ENCODE data around the gene KEAP1. TPM values are rescaled to one million over a fixed set of nuclear protein-coding genes. Genes with fewer than 3 reads are reported as not detected.

KEAP1 gene
- total RNA-seq, 1 donor from 2014 or later, result 71.2 TPM

DNA sequence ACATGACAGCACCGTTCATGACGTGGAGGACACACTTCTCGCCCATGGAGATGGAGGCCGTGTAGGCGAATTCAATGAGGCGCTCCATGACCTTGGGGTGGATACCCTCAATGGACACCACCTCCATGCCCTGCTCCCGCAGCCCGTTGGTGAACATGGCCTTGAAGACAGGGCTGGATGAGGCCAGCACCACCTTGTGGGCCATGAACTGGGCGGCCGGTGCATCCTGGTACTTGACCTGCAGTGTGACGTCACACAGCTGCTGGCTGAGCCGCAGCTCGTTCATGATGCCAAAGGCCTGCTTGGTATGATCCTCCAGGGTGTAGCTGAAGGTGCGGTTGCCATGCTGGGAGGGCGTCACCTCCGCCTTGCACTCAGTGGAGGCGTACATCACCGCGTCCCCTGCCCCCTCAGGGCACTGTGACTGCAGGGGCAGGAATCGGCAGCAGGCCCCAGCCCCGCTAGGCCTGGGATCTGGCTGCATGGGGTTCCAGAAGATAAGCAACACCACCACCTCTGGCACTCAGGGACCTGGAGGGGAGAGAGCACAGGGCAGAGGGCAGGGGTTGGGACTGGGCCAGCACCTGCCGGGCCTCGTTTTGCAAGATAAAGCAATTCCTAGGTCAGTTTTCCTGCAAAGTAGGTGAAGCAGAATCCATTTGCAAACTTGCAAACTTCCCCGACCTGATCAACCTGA is 3.5 kb downstream of the KEAP1 start:
- Mint-ChIP-seq H3K27ac (peak overlapping the region; percentile 74), H3K4me3 (peak overlapping the region; percentile 78)
- DNase-seq (ENCODE audit: extremely low spot score, unreplicated experiment), result no peak

GRCh38 chr19:10497371-10497770 is 5.8 kb downstream of the KEAP1 start:
- H3K36me3 Mint-ChIP-seq, result peaks cover 4% of the 10 kb centered on the region

More for the DNA sequence above, 3.5 kb downstream of the KEAP1 start:
- H3K36me3 Mint-ChIP-seq, result peaks cover 4% of the 10 kb centered on the region
- TF ChIP-seq CTCF (conservative IDR thresholded peaks at IDR 0.05), result no peak
- H3K4me1 Mint-ChIP-seq (ENCODE audit: unreplicated experiment), result peaks cover 12% of the 10 kb centered on the region
- H3K9me3 Mint-ChIP-seq, result no peaks in the 10 kb centered on the region
- no peaks in the 10 kb centered on the region for H3K27me3 Mint-ChIP-seq

GRCh38 chr19:10491472-10492047 is 11.6 kb downstream of the KEAP1 start:
- peaks cover 5% of the 10 kb centered on the region for H3K36me3 Mint-ChIP-seq
- H3K4me3 Mint-ChIP-seq, result no peak overlapping the region
- H3K27ac Mint-ChIP-seq, result no peak overlapping the region
- no peaks in the 10 kb centered on the region for H3K9me3 Mint-ChIP-seq
- H3K27me3 Mint-ChIP-seq, result no peaks in the 10 kb centered on the region
- TF ChIP-seq CTCF (conservative IDR thresholded peaks at IDR 0.05), result no peak
- H3K4me1 Mint-ChIP-seq (ENCODE audit: unreplicated experiment), result no peaks in the 10 kb centered on the region
- DNase-seq (ENCODE audit: extremely low spot score, unreplicated experiment), result no peak

More at GRCh38 chr19:10497371-10497770, 5.8 kb downstream of the KEAP1 start:
- no peak overlapping the region for H3K27ac Mint-ChIP-seq
- no peak overlapping the region for H3K4me3 Mint-ChIP-seq
- no peak for TF ChIP-seq CTCF (conservative IDR thresholded peaks at IDR 0.05)
- peaks cover 12% of the 10 kb centered on the region for H3K4me1 Mint-ChIP-seq (ENCODE audit: unreplicated experiment)
- DNase-seq (ENCODE audit: extremely low spot score, unreplicated experiment), result no peak
- H3K9me3 Mint-ChIP-seq, result no peaks in the 10 kb centered on the region
- no peaks in the 10 kb centered on the region for H3K27me3 Mint-ChIP-seq

DNA sequence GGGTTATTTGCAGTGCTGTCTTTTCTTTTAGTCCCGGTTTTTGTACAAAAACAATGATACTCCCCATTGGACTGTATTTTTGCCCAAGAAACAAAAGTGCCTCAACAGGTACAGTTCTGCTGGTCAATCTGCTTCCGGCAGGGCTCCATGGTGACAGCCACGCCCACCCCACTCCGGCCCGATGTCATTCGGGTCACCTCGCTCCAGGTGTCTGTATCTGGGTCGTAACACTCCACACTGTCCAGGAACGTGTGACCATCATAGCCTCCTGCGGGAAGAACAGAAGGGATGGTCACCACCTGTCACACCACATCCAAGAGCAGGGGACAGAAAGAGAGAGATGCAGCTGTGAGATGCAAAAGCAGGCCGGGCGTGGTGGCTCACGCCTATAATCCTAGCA is 16.6 kb downstream of the KEAP1 start:
- no peak for DNase-seq (ENCODE audit: extremely low spot score, unreplicated experiment)
- Mint-ChIP-seq H3K9me3 (no peaks in the 10 kb centered on the region), H3K4me3 (no peak overlapping the region), H3K4me1 (ENCODE audit: unreplicated experiment) (no peaks in the 10 kb centered on the region), H3K36me3 (peaks cover 9% of the 10 kb centered on the region), H3K27ac (no peak overlapping the region), H3K27me3 (no peaks in the 10 kb centered on the region)
- no peak for TF ChIP-seq CTCF (conservative IDR thresholded peaks at IDR 0.05)

- DNase-seq (ENCODE audit: extremely low spot score, unreplicated experiment), result no peak
- TF ChIP-seq CTCF (conservative IDR thresholded peaks at IDR 0.05), result peak; percentile 77
- no peaks in the 10 kb centered on the region for H3K36me3 Mint-ChIP-seq
- no peak overlapping the region for H3K4me3 Mint-ChIP-seq
- H3K4me1 Mint-ChIP-seq (ENCODE audit: unreplicated experiment), result peaks cover 3% of the 10 kb centered on the region
- no peak overlapping the region for H3K27ac Mint-ChIP-seq
- peaks cover 9% of the 10 kb centered on the region for H3K27me3 Mint-ChIP-seq
- no peaks in the 10 kb centered on the region for H3K9me3 Mint-ChIP-seq
Measured at GRCh38 chr19:10478903-10479384, 24.2 kb downstream of the KEAP1 start.
